K562 (cell line): ENCODE data around the gene B9D2. TPM values are rescaled to one million over a fixed set of nuclear protein-coding genes. Genes with fewer than 3 reads are reported as not detected.

Experiments
- ARHGAP35 ChIP-seq: fragments of 450-650 bp; IDR thresholded peaks from 2 replicates; pipeline ENCODE4 v1.6.1; 2018; ENCODE audit not compliant: partially characterized antibody
- ATF1 ChIP-seq, 2 experiments: fragments of 450-650 bp in 1 of 2; IDR thresholded peaks; 2 replicates each; pipeline ENCODE4 v1.6.1; 2016; ENCODE audit warnings: missing compliant biosample characterization in 1 of 2, missing genetic modification characterization in 1 of 2
- BCOR ChIP-seq: fragments of 450-650 bp; IDR thresholded peaks from 2 replicates; pipeline ENCODE4 v1.6.1; 2016
- CXXC5 ChIP-seq: fragments of 250-450 bp; sonication (Bioruptor Pico); IDR thresholded peaks from 2 replicates; pipeline ENCODE4 v1.8.0; 2022; ENCODE audit warnings: inconsistent platforms, mild to moderate bottlenecking, moderate library complexity
- EHMT2 ChIP-seq: fragments of 450-650 bp; IDR thresholded peaks from 2 replicates; pipeline ENCODE4 v1.6.1; 2018; ENCODE audit warnings: antibody characterized with exemption
- ETV5 ChIP-seq: sonication (generic); formaldehyde crosslinking; IDR thresholded peaks from 2 replicates; pipeline ENCODE4 v1.4.0; 2020; ENCODE audit warnings: low read depth, mild to moderate bottlenecking, missing genetic modification reagents
- GTF2F1 ChIP-seq: IDR thresholded peaks from 2 replicates; pipeline ENCODE4 v1.6.1; 2011; ENCODE audit warnings: low read depth, low read length, improper control_type of control experiment
- HDAC1 ChIP-seq, 2 experiments: fragments of 450-650 bp; IDR thresholded peaks; 2 replicates each; pipeline ENCODE4 v1.6.1; 2016 to 2017; ENCODE audit warnings: inconsistent platforms in 1 of 2, mild to moderate bottlenecking in 1 of 2, moderate library complexity in 1 of 2
- HDAC2 ChIP-seq: fragments of 450-650 bp; IDR thresholded peaks from 2 replicates; pipeline ENCODE4 v1.6.1; 2016; ENCODE audit warnings: mild to moderate bottlenecking
- LEF1 ChIP-seq: fragments of 450-650 bp; IDR thresholded peaks from 2 replicates; pipeline ENCODE4 v1.6.1; 2016; ENCODE audit warnings: mild to moderate bottlenecking
- MYBL2 ChIP-seq, 2 experiments: fragments of 450-650 bp in 1 of 2; sonication (generic) in 1 of 2; formaldehyde crosslinking in 1 of 2; IDR thresholded peaks; 2 replicates each; pipeline versions ENCODE4 v1.6.1 to v1.8.1; 2017 to 2022; ENCODE audit warnings: borderline replicate concordance in 1 of 2, inconsistent platforms in 1 of 2, low read depth in 1 of 2, mild to moderate bottlenecking in 1 of 2, missing genetic modification reagents in 1 of 2, moderate library complexity in 1 of 2
- NFIX ChIP-seq: fragments of 250-450 bp; sonication (Bioruptor Pico); IDR thresholded peaks from 2 replicates; pipeline ENCODE4 v1.4.0; 2020; ENCODE audit warnings: low read depth, mild to moderate bottlenecking, moderate library complexity
- NR2F6 ChIP-seq: fragments of 450-650 bp; formaldehyde crosslinking; IDR thresholded peaks from 2 replicates; pipeline ENCODE4 v1.4.0; 2020; ENCODE audit warnings: mild to moderate bottlenecking
- PPARD ChIP-seq: fragments of 250-450 bp; sonication (Bioruptor Pico); IDR thresholded peaks from 2 replicates; pipeline ENCODE4 v1.8.0; 2022; ENCODE audit warnings: inconsistent platforms, mild to moderate bottlenecking, moderate library complexity
- SMAD3 ChIP-seq: fragments of 450-650 bp; formaldehyde crosslinking; conservative IDR thresholded peaks from 2 replicates; pipeline ENCODE4 v1.4.0; 2020; ENCODE audit warnings: mild to moderate bottlenecking
- ZBTB33 ChIP-seq: sonication (generic); formaldehyde crosslinking; IDR thresholded peaks from 2 replicates; pipeline ENCODE4 v1.8.1; 2023; ENCODE audit warnings: mild to moderate bottlenecking, missing genetic modification reagents
- ZNF592 ChIP-seq: fragments of 450-650 bp; IDR thresholded peaks from 2 replicates; pipeline ENCODE4 v1.6.1; 2017; ENCODE audit warnings: antibody characterized with exemption, mild to moderate bottlenecking
- ZNF655 ChIP-seq: fragments of 250-450 bp; sonication (Bioruptor Pico); IDR thresholded peaks from 2 replicates; pipeline ENCODE4 v1.5.0; 2021
- polyA plus RNA-seq, 8 experiments: library from polyadenylated mRNA; depleted of rRNA in 4 of 8; stranded (reverse) in 5 of 8; unstranded in 3 of 8; fragments of >200 nt; fragmentation: Nextera tagmentation in 2 of 8; fragmentation: Illumina TruSeq in 1 of 8; extraction: Ambion mirVana in 2 of 8; extraction: Trizol in 1 of 8; gene quantifications; 2 replicates each; pipeline versions ENCODE4 v1.2.1 to v1.2.3, GENCODE V29; 2011 to 2014; ENCODE audit warnings: inconsistent platforms in 1 of 8, missing spikeins in 1 of 8
- total RNA-seq, 7 experiments: library from RNA; depleted of rRNA in 6 of 7; stranded (reverse); fragments of >200 nt in 6 of 7; fragmentation: Illumina TruSeq in 2 of 7; extraction: Trizol in 2 of 7; gene quantifications; 2 replicates each; pipeline versions ENCODE4 v1.2.1 to v1.2.3, GENCODE V29; 2011 to 2021; ENCODE audit warnings: low replicate concordance in 1 of 7

Gene B9D2
- total and polyA plus RNA-seq, 9 of the 15 experiments (the other 6 are each of a cell fraction or from before 2014, with no cell fraction given) = 0.83 to 6.9 (median 2.8) TPM

- no peak for TF ChIP-seq GTF2F1
- TF ChIP-seq SMAD3 (CRISPR knock-in tag) = no peak
- no peak for TF ChIP-seq NFIX (CRISPR knock-in tag)
- TF ChIP-seq ATF1 (CRISPR knock-in tag; IDR thresholded peaks at IDR 0.05) = no peak
- TF ChIP-seq ATF1 (tag; IDR thresholded peaks at IDR 0.05) = no peak
- TF ChIP-seq EHMT2 = no peak
- no peak for TF ChIP-seq CXXC5 (CRISPR knock-in tag)
- no peak for TF ChIP-seq ARHGAP35
- 0 out of 2 replicates have a peak, but pooled peaks have one; percentile 29 for TF ChIP-seq ZBTB33 (CRISPR knock-in tag)
- no peak for TF ChIP-seq HDAC2
- TF ChIP-seq NR2F6 = no peak
- TF ChIP-seq MYBL2 (IDR thresholded peaks at IDR 0.05; ENCODE audit: low read depth) = no peak
- TF ChIP-seq MYBL2 (CRISPR knock-in tag; IDR thresholded peaks at IDR 0.05; ENCODE audit: borderline replicate concordance) = no peak
- TF ChIP-seq LEF1 = no peak
- no peak for TF ChIP-seq HDAC1 (IDR thresholded peaks at IDR 0.05)
- TF ChIP-seq BCOR = no peak
- TF ChIP-seq ZNF655 (CRISPR knock-in tag) = no peak
- TF ChIP-seq ZNF592 = 0 out of 2 replicates have a peak, but pooled peaks have one; percentile 43
- TF ChIP-seq ETV5 = no peak
- no peak for TF ChIP-seq PPARD
These were observed 37.8 kb downstream of the B9D2 start (continued) for GRCh38 chr19:41325947-41326706.
